Loucy (cell line): Measurements from ENCODE around the gene GLDN.

Experiments used
- CTCF ChIP-seq: fragments of 200-600 bp; sonication (generic); conservative IDR thresholded peaks from 2 replicates; pipeline ENCODE4 v1.5.1; 2014; ENCODE audit warnings: mild to moderate bottlenecking, antibody characterized with exemption, low read length
- EZH2phosphoT487 ChIP-seq: fragments of 200-600 bp; IDR thresholded peaks from 2 replicates; pipeline ENCODE4 v1.6.1; 2018; ENCODE audit warnings: antibody characterized with exemption, mild to moderate bottlenecking, moderate library complexity, borderline replicate concordance

- TF ChIP-seq CTCF (no peak), EZH2phosphoT487 (no peak)
Observed at GRCh38 chr15:51353976-51354375, 12.5 kb downstream of the GLDN start.
